Kidney glomerular epithelial cell (primary cell): ENCODE results near the gene HID1.
"Not testable (repeated sequence)": the region's sequence is repeated elsewhere in the genome, so short reads cannot be mapped to it uniquely, and the experiment has no call there.

Experiments used
- DNase-seq: peaks from one replicate; lab custom pipeline; 2025; lab: John Stamatoyannopoulos, UW

The HID1 gene

DNA sequence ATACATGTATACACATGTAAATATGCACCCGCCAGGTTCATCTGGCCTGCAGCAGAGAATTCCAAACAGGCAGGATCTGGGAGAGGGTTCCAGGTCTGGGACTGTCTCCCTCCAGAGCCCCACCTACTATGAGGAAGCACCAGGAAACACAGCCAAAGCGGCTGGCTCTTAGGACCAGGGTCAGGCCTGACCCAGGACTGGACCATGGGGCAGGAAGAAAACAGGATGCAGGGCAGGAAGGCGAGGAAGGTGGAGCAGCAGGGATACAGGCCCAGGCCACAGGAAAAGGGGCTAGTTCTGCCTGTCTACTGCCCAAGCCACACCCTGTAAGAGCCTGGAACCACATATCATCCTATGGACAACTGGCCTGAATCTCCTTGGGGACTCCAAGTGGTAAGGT is 2.2 kb downstream of the HID1 start:
- DNase-seq, result no peak

DNA sequence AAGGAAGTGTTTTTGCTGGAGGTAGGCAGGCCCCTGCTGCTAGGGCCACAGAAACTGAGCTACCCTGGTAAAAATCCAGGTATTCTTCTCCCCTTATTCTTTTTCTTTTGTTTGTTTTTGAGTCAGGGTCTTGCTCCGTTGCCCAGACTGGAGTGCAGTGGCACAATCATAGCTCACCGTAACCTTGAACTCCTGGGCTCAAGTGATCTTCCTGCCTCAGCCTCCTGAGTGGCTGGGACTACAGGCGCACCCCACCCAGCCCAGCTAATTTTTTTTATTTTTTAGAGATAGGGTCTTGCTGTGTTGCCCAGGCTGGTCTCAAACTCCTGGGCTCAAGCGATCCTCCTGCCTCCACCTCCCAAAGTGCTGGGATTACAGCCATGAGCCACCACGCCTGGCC is 3.1 kb downstream of the HID1 start:
- DNase-seq, result not testable (repeated sequence)

DNA sequence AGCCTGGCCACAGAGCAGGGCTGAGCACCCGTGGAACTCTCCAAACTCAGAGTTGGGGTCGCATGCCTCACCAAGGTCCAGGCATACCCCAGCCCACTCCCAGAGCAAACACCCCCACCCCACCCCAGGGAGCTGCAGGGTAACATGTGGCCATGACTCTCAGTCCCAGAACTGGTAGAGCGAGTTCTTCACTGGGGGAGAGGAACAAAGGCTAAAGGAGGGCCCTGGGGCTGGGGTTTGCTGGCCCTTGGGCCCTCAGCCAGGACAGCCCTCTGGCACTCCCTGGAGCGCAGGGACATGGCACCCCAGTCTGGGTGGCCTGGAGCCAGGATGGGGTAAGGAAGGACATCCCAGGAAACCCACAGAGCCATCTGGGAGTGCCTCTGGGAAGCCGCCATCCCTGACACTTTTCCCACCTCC is 4.2 kb downstream of the HID1 start:
- no peak for DNase-seq

DNA sequence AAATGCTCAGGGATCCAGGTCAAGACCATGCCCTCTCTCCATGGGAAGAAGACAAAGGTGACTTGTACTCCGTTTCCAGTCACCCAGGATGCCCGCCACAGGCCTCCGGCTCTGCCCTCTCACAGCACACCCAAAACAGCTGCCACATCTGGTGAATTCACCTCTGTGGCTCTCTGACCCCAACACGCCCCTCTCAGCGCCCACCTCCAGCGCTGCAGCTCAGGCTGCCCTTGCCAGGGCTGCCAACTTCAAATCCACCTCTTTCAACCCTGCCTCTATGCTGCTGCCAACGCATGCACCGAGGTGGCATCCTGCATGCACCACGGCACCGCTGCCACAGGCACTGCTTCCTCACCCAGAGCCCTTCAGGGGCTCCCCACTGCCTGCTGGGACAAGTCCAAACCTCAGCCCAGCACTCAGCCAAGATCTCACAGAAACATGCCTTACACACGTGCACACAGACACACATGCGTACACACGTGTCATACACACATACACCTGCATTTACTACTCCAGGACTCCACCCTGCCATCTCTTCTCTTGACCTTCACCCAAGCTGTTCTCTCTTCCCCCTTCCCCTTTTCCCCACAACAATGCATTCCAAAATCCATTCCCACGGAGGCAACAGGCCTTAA is 7.5 kb downstream of the HID1 start:
- no peak for DNase-seq

DNA sequence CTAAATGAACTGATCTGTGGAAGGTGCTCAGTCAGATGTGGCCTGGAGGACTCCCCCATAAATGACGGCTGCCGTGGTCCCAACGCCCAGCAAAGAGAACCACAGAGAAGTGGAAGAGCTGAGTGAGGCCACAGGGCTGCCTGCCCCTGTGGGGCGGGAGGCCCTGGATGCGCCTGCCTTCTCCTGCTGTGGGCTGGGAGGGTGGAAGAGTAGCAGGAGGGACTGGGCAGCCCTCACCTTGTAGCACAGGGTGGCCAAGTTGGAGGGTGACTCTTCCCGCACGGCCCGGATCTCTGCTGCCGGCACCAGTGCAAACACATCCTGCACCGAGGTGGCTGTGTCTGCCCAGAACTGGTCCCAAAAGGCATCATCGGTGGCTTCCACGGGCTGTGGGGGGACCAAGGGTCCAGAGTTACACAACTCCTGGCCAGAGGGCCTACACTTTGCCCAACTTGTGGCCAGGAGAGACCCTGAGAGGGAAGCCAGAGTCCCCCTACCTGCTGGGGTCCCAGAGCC is 8.3 kb downstream of the HID1 start:
- DNase-seq, result no peak

DNA sequence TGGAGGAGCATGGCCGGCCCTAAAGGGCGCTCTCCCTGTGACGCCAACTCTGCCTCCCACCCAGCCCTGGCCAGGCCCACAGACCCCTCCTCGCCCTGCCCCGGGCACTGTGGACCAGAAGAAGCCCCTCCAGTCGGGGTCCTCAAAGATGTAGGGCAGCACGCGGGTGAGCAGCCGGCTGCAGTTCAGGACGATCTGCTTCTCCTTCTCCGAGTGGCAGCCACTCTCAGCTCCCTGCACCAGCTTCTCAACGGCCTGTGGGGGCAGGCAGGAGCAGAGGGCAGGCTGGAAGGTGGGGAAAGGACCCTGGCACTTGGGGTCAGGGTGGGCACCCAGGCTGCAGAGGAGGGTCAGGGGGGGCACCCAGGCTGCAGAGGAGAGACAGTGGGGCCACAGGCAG is 8.9 kb downstream of the HID1 start:
- DNase-seq, result no peak

DNA sequence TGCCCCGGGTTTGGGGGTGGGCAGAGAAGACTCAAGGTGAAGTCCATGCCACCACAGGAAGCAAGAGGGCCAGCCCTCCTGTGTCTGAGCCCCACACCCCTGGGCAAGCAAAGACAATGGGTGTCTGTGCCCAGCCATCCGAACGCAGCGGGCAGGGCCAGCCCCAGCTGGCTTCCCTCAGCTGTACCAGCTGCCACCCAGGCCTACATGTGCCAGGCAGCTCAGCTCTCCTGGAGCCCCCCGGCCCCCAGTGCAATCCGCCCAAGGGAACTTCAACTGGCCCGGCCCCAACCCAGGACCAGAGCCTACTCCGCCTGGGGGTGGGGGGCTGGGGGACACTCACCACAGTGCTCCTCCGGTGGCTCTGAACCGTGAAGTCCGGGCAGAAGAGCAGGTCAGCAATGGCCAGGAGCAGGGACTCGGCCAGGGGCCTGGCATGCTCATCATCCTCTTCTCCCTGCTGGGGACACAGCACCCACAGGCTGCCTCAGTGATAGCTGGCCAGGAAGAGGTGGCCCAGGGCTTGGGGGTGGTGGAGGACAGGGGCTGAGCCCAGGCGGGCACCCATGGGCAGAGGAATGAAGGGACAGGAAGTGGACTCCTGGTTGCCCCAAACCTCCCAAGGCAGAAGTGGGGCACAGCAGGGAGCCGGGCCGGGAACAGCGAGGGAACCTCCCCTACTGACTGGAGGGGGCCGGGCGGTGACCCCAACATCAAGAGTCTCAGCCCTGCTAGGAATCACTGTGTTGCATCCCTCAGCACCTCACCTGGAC is 9.8 kb downstream of the HID1 start:
- DNase-seq, result no peak

DNA sequence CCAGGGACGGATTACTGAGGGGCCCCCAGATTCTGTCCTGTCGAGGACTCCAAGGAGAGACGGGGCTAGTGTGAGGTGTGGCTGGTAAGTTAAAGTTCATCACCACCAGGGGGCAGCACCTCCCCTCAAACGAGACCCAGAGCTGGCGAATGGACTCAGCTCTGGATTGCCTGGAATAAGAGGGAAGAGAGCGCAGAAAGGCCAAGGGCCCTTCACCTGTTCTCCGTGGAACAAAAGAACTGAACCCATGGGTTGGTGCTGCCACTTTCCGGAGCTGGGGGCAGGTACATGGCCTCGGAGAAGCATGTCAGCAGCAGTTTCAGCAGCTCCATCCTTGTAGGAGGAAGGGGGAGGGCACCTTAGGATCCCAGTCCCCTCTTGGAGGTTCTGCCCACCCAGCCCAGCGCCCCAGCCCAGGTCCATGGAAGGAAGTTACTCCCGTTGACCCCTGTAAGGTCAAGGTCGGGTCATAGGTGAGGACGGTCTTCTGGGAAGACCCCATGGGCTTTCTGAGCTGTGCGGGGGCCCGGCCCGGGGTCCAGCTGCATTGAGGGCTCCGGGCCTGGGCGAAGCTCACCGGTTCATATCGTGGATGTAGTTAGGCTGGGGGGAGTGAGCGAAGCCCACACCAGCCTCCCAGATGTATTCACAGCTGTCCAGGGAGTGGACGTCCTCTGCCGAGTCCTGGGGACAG is 10.8 kb downstream of the HID1 start:
- DNase-seq, result peak; percentile 68

DNA sequence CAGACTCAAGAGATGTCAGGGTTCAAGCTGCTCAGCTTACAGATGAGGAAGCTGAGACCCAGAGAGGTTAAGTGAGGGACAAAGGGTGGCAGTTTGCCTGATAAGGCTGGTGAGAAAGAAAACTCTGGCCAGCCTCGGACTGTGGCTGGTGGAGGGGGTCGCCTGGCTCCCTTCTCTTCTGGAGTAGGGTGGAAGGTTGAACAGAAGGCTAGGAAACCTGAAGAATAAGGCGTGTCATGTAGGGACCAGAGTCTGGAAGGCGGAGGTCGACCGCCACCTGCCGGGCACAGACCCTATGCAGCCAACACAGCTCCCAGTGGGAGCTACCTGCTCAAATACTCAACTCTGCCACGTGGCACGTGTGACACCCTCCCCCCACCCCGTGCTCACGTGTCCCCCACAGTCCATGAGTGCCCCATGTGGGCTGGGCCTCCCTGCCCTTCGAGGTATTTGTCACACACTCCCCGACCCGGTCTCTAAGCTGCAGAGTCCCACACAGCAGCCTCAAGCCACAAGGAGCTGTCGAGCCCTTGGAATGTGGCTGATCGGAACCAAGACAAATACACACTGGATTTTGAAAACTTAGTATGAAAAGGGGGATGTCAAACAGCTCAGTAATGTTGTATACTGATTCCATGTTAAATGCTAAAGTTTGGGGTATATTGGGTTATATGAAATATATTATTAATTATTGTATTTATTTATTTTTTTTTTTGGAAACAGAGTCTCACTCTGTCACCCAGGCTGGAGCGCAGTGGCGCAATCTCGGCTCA is 11.8 kb downstream of the HID1 start:
- peak; percentile 6 for DNase-seq

DNA sequence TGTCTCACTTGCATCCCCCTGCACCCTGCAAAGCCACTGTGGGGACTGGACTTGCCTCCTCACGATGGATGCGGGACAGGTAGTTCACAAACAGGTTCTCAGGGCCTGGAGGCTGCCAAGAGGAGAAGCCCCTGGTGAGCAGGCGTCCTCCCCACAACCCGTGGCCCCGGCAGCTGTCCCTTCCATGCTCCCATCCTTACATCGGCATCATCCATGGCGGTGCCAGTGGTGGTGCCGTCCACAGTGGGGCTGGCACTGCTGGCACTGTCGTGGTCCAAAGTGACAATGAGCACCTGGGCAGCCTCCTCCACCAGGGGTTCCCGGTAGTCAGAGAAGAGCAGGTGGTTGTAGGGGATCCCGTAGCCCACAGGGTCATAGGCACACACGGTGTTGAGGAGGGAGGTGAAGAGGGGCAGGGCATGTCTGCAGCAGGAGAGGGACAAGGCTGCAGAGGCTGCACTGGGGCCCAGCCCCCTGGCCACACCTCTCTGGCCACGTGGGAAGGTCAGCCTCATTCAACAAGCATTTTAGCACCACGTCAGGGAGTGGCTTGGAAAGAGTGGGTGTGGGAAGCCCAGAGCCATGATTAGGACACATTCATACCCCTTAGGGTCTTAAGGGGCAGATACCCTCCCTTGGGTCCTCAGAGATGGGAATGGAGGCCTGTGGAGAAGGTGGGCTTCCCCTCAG is 12.6 kb downstream of the HID1 start:
- no peak for DNase-seq

DNA sequence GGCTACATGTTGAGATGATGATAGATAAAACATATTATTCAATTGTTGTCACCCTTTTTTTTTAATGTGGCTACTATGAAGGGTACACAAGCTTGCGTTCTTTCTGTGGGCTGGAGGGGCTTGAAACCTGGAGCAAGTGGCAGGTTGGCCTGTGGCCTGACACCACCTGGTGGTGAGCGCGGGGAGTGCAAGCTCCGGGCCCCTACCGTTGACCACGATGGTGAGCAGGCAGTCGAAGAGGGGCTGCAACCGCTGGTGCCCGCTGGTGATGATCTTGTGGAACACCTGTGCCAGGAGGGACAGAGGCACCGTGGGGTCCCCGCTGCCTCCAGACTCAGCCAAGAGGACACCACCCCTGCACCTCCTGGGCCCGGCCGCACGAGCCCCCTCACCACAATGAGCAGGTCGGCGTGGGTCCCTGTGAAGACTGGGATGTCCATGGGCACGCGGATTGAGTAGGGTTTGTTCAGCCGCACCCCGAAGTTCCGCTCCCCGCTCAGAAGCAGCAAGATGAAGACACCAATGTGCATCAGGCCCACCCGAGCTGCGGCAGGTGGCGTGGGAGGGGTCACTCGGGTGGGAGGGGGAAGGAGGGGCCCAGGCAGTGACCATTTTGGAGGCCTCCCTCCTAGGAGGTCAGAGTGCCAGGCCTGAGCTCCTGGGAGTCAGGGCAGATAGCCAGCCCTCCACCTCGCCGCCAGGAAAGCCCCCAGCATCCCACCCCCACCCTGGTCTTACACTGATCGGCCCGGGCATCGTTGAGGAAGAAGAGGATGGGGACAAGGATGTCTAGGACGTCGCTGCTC is 14.4 kb downstream of the HID1 start:
- DNase-seq, result peak; percentile 4

DNA sequence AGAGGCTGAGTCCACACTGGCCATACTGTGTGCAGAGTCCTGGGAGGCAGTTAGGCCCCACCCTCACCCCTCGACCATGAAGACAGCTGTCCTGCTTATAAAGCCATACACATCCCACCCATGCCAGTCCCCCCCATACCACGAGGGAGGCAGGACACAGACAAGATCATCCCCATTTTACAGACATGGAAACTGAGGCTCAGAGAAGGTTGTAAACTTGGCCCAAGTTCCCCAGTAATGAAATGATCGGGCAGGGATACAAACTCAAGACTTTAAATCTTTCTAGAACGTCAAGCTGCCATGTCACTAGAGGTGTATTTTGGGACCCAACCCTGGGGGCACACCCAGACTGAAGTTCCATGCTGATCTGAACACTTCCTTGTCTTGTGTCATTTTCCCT is 16.5 kb downstream of the HID1 start:
- no peak for DNase-seq

DNA sequence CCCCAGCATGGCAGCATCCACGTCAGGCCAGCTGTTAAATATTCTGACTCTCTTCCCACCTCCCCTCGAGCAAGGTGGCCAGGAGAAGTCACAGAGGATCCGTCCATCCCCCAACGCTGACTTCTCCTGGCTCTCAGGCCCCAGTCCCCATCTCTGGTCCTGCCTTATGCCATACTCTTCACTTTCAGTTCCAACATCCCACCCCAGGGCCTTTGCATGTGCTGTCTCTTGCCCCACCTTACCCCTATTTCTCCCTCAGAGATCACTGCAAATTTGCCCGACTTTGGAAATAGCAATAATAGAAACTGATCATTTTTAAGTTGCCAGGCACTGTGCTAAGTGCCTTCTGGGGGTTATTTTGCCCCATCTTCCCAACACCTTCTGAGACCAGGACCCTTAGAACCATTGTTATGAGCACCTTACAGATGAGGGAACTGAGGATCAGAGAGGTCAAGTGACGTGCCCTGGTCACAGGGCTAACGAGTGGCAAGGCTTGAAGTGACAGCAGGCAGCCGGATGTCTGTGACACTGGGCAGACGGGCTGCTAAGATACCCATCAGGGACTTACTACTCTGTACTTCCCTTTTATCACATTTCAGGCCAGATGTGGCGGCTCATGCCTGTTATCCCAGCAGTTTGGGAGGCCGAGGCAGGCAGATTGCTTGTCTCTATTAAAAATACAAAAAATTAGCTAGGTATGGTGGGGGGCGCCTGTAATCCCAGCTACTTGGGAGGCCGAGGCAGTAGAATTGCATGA is 17.7 kb downstream of the HID1 start:
- DNase-seq, result no peak

DNA sequence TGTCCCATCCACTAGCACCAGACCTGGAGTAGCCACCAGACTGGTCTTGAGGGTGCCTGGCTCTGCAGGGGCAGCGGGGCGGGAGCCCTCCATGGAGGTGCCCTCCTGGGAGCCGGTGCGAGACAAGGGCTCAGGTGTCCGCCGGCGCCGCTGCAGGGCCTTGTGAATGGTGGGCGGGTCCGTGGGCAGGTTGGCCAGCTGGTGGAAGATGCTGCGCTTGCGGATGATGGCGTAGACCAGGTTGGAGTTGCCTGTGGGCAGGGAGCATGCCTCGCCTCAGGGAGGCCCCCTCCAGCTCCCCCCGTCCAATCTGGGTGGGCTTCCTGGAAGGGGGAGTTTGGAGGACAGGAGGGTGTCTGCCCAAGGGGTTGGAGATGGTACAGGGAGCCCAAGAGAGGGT is 18.4 kb downstream of the HID1 start:
- DNase-seq, result no peak

DNA sequence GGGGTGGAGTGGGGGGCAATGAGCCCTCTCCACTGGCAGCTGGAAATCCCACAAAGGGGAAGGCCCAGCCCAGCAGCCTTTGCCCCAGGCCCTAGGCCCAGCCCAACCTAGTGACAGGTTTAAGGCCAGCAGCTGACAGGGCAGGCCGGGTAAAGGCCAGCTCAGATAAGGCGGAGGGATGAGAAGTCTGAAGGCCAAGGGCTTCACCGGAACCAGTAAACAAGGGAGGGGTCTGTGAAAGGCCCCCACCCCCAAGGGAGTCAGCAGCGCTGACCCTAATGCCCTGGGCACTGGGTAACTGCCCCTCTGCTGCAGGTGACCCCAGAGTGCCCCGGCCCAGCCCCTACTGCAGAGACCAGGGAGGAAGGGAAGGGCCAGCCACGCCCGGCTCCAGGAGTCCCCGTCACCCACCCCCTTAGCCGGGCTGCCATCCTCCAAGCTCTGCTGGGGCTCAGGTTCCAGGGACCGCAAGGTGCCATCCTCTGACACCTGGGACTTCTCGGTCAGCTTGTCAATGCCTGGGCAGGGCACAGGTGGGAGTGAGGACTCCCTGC is 19.3 kb downstream of the HID1 start:
- DNase-seq, result no peak

DNA sequence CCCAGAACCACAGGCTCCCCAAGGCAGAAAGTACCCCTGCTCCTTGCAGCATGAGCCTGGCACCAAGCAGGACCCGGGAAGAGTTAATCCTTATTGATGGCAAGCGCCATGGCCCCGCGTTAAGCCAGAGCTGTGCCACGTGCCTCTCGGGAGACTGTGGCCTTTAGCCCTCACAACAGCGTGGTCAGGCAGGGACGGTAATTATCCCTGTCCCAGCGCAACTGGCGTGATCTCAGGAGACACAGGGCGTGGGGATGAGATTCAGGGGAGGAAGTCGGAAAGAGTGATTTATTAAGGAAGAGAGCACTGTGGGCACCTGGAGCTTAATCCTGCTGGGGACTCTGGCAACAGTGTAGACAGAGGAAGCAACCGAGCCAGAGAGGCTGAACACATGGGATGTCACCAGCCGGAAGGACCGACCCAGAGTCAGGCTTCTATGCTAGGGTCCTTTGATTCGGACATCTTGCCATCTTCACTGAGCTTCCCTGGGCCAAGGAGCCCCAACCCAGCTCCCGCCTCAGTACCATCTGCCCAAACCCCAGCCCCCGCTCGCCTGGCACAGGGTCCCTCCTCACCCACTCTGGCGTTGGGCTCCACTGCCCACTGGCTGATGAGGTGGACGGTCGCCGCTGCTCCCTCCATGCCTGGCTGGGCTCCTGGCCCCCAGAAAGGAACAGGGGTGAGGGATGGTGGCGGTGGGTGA is 20.0 kb downstream of the HID1 start:
- DNase-seq, result no peak

DNA sequence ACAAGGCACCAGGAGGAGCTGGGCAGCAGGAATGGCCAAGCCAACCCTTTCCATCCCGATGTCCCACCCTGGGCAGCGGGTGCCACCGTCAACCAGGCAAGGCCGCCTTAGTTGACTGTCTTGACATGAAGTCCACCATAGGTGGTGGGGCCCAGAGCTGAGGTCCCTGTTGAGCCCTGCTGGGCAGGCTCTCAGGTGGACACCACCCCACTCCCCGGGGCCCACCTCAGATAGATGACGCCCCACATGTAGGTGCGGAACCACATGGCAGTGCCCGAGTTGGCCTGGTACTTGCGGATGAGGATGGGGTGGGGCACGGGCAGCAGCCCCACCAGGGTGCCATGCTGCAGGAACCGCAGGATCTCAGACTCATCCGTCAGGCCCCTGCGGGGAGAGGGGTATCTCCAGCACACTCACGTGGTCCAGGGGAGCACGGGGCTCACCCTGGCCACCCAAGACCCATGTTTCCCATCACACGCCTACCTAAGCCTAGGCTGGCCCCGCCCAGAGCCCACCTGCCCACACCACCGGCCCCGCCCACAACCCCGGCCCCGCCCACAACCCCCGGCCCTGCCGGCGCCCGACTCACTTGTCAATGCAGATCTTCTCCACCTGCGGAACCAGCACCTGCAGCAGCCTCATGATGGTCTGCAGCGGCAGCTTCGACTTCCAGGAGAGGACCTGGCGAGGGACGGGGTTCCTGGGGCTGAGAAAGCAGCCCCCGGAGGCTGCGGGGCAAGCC is 20.7 kb downstream of the HID1 start:
- DNase-seq, result no peak

DNA sequence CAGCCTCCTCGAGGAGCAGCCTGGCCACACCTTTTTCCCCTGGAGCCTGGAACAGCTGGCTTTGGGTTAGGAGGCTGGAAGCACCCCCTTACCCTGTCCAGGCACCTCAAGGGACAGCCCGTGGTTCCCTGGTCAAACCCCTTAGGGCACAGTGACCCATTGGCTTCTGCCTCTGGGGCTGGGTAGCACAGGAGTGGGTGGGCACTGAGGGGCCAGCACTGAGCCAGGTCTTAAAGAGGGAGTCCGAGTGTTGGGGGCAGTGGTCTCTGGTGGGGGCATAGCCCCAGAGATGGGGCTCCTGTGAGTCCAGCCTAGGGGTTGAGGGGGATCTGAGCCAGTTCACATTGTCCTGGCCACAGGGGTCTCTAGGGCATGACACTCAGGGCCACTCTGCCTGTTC is 21.5 kb downstream of the HID1 start:
- no peak for DNase-seq
